ENCODE data around the gene RPS6KA4. TPM values are rescaled to one million over a fixed set of nuclear protein-coding genes. Genes with fewer than 3 reads are reported as not detected.
A peak's percentile ranks its signal among the peaks of the same experiment; 100 is the strongest.

The RPS6KA4 gene
- polyA plus RNA-seq, 3 donors from 2014 or later = 5.0 to 16.7 (median 8.5) TPM

GRCh38 chr11:64384028-64384737 is 25.2 kb downstream of the RPS6KA4 start:
- DNase-seq = no peak
- no peak overlapping the region for H3K4me3 Mint-ChIP-seq
- H3K4me1 Mint-ChIP-seq = peaks cover 13 to 16% of the 10 kb centered on the region in 2 donors
- H3K27ac Mint-ChIP-seq = no peak overlapping the region
- peaks cover 0 to 9% (median 0%) of the 10 kb centered on the region in 3 donors for H3K27me3 Mint-ChIP-seq (ENCODE audit: low read depth in 3 of 3)
- H3K9me3 Mint-ChIP-seq = no peaks in the 10 kb centered on the region
- peaks cover 0 to 2% (median 0%) of the 10 kb centered on the region in 3 donors for H3K36me3 Mint-ChIP-seq

DNA sequence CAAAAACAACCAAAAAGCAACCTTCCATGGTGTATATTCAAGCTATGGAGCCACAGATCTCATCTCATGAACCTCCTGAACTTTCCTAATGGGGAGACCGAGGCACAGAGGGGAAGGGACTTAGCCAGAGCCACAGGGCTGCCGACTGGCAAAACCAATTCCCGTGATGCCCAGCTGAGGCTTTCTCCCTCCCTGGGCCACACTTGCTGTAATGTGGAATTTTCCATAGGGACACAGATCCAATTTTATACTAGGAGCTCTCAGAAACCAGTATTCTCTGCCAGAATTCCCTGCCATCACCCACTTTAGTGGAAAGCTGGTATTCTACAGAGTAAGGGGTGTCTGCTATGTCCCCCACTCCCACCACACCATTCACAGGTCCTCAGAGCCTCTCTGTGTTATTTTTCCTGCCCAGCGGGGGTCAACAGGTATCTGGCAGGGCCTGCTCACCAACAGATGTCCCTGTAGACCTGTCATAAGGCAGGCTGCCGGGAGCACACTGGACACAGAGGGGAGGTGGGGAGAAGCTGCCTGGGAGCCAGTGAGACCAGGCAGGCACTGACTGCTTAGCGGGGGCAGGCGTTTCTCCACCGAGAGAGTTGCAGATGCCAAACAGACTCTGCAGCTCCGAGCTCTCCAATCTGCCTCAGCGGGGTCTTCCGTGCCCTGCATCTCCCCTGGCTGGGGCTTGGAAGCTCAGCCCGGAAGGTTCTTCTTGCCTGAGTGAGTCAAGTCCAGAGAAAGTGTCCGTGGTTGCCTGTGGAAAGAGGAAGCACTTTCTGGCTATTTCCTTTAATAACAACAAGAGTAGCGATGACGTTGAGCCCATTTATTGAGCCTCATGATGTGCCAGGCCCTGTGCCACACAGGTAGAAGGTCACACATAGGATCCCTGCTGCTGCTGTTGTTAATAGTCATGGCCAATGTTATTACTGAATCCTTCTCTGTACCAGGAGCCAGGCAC is 26.3 kb downstream of the RPS6KA4 start:
- no peak overlapping the region for H3K4me3 Mint-ChIP-seq
- no peak for DNase-seq
- peaks cover 23 to 24% of the 10 kb centered on the region in 2 donors for H3K4me1 Mint-ChIP-seq
- peaks cover 0 to 9% (median 1%) of the 10 kb centered on the region in 3 donors for H3K27me3 Mint-ChIP-seq (ENCODE audit: low read depth in 3 of 3)
- peaks cover 0 to 2% (median 0%) of the 10 kb centered on the region in 6 donors for H3K9me3 Mint-ChIP-seq
- H3K36me3 Mint-ChIP-seq = peaks cover 0 to 7% (median 0%) of the 10 kb centered on the region in 3 donors
- peak overlapping the region in 2 of 6 donors; percentile 19 to 56 for H3K27ac Mint-ChIP-seq

- Mint-ChIP-seq H3K27me3 (ENCODE audit: low read depth in 3 of 3) (peaks cover 2 to 9% (median 4%) of the 10 kb centered on the region in 3 donors), H3K27ac (peak overlapping the region in 3 of 6 donors; percentile 3 to 51 (median 19)), H3K36me3 (peaks cover 0 to 7% (median 0%) of the 10 kb centered on the region in 3 donors), H3K4me3 (no peak overlapping the region), H3K4me1 (peaks cover 31 to 33% of the 10 kb centered on the region in 2 donors), H3K9me3 (peaks cover 0 to 2% (median 0%) of the 10 kb centered on the region in 6 donors)
- no peak for DNase-seq
Observed at GRCh38 chr11:64385945-64386704, 27.2 kb downstream of the RPS6KA4 start.

GRCh38 chr11:64387916-64388315 is 29.0 kb downstream of the RPS6KA4 start:
- DNase-seq = no peak
- H3K4me3 Mint-ChIP-seq = no peak overlapping the region
- peaks cover 41 to 42% of the 10 kb centered on the region in 2 donors for H3K4me1 Mint-ChIP-seq
- no peak overlapping the region for H3K27ac Mint-ChIP-seq
- H3K36me3 Mint-ChIP-seq = peaks cover 0 to 7% (median 0%) of the 10 kb centered on the region in 3 donors
- peaks cover 2 to 7% (median 6%) of the 10 kb centered on the region in 3 donors for H3K27me3 Mint-ChIP-seq (ENCODE audit: low read depth in 3 of 3)
- H3K9me3 Mint-ChIP-seq = peaks cover 0 to 2% (median 0%) of the 10 kb centered on the region in 6 donors

DNA sequence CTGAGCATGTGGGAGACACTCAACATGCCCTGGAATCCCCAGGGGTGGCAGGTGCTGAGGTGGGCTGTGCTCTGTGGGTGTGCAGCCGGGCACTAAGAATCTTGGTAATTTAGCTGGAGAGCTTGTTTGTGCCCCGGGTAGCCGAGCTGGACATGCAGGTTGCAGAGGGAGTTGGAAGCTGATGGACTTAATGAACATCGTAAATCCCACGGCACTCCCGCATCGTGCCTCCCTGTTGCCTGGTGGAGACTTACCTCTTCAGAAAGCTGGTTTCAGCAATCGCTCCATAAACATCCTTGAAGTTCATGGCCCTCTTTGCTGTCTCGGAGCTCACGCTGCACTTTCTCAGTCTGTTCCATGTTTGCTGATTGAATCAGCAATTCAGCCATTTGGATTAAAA is 29.9 kb downstream of the RPS6KA4 start:
- Mint-ChIP-seq H3K9me3 (peaks cover 0 to 2% (median 0%) of the 10 kb centered on the region in 6 donors), H3K27ac (no peak overlapping the region), H3K4me3 (no peak overlapping the region), H3K27me3 (ENCODE audit: low read depth in 3 of 3) (peaks cover 2 to 6% (median 3%) of the 10 kb centered on the region in 3 donors), H3K4me1 (peaks cover 41 to 42% of the 10 kb centered on the region in 2 donors), H3K36me3 (peaks cover 0 to 7% (median 0%) of the 10 kb centered on the region in 3 donors)
- no peak for DNase-seq

DNA sequence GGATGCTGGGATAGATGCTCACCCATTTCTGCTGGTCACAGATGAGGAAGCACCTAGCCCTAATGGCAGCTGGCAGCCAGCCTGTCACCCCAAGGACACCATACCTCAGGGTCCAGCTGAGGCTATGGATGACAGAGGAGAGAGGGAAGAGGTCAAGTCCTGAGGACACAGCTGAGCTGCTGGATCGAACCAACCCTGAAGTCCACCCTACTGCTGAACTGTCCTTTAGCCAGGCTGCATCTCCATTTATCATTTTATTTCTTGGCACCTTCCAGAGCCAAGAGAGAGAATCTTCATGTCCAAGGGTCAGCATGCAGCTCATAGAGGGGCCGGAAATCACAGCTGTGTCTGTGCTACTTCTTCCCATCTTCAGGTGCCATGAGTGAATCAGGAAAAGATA is 30.9 kb downstream of the RPS6KA4 start:
- Mint-ChIP-seq H3K27ac (peak overlapping the region in 1 of 6 donors; percentile 55), H3K36me3 (peaks cover 0 to 7% (median 0%) of the 10 kb centered on the region in 3 donors), H3K4me3 (peak overlapping the region in 1 of 5 donors; percentile 25), H3K27me3 (ENCODE audit: low read depth in 3 of 3) (peaks cover 2 to 6% (median 3%) of the 10 kb centered on the region in 3 donors), H3K9me3 (peaks cover 0 to 2% (median 0%) of the 10 kb centered on the region in 6 donors), H3K4me1 (peaks cover 41 to 42% of the 10 kb centered on the region in 2 donors)
- DNase-seq = no peak

- no peak for DNase-seq
- H3K4me3 Mint-ChIP-seq = peak overlapping the region; percentile 40 to 75 (median 74)
- H3K27me3 Mint-ChIP-seq (ENCODE audit: low read depth in 3 of 3) = peaks cover 3 to 9% (median 3%) of the 10 kb centered on the region in 3 donors
- H3K27ac Mint-ChIP-seq = peak overlapping the region in 2 of 6 donors; percentile 43 to 76
- H3K36me3 Mint-ChIP-seq = peaks cover 0 to 7% (median 0%) of the 10 kb centered on the region in 3 donors
- H3K4me1 Mint-ChIP-seq = peaks cover 40 to 41% of the 10 kb centered on the region in 2 donors
- H3K9me3 Mint-ChIP-seq = peaks cover 0 to 2% (median 0%) of the 10 kb centered on the region in 6 donors
Observed at GRCh38 chr11:64390558-64390957, 31.6 kb downstream of the RPS6KA4 start.

- peaks cover 3 to 11% (median 4%) of the 10 kb centered on the region in 3 donors for H3K27me3 Mint-ChIP-seq (ENCODE audit: low read depth in 3 of 3)
- DNase-seq = no peak
- H3K9me3 Mint-ChIP-seq = peaks cover 0 to 2% (median 0%) of the 10 kb centered on the region in 6 donors
- H3K4me1 Mint-ChIP-seq = peaks cover 27 to 32% of the 10 kb centered on the region in 2 donors
- H3K27ac Mint-ChIP-seq = peak overlapping the region in 1 of 6 donors; percentile 16
- H3K4me3 Mint-ChIP-seq = peak overlapping the region in 4 of 5 donors; percentile 21 to 75 (median 56)
- H3K36me3 Mint-ChIP-seq = peaks cover 0 to 7% (median 0%) of the 10 kb centered on the region in 3 donors
Observed at GRCh38 chr11:64391839-64392238, 32.9 kb downstream of the RPS6KA4 start.

DNA sequence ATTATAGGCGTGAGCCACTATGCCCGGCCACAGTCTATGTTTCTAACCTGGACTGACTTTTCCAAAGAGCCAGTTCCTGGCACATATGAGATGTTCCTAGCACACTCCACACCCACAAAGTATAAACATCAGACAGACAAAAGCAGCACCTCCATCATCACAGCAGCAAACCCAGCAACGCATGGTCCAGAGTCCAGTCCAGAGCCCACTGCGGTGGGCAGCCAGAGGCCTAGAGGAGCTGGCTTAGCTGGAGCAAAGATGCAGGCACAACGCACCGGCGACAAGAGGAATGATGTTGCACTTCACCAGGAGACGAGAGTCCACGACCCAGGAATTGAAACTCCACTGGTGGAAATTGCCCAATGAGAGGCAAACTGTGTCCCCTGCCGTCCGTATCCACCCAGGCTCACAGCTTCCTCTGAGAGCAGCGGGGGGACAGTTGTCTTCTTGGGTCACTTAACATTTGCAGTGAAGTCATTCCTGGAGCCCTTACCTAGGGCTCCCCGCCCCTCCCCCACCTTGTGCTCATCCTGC is 36.6 kb downstream of the RPS6KA4 start:
- no peak overlapping the region for H3K4me3 Mint-ChIP-seq
- H3K9me3 Mint-ChIP-seq = no peaks in the 10 kb centered on the region
- H3K4me1 Mint-ChIP-seq = peaks cover 14 to 16% of the 10 kb centered on the region in 2 donors
- no peaks in the 10 kb centered on the region for H3K36me3 Mint-ChIP-seq
- peaks cover 3 to 10% (median 4%) of the 10 kb centered on the region in 3 donors for H3K27me3 Mint-ChIP-seq (ENCODE audit: low read depth in 3 of 3)
- no peak for DNase-seq
- H3K27ac Mint-ChIP-seq = no peak overlapping the region

- DNase-seq = no peak
- Mint-ChIP-seq H3K4me3 (no peak overlapping the region), H3K9me3 (no peaks in the 10 kb centered on the region), H3K36me3 (no peaks in the 10 kb centered on the region), H3K27ac (no peak overlapping the region), H3K27me3 (ENCODE audit: low read depth in 3 of 3) (peaks cover 1 to 9% (median 8%) of the 10 kb centered on the region in 3 donors), H3K4me1 (peaks cover 8 to 11% of the 10 kb centered on the region in 2 donors)
Observed at GRCh38 chr11:64396079-64396591, 37.2 kb downstream of the RPS6KA4 start.

DNA sequence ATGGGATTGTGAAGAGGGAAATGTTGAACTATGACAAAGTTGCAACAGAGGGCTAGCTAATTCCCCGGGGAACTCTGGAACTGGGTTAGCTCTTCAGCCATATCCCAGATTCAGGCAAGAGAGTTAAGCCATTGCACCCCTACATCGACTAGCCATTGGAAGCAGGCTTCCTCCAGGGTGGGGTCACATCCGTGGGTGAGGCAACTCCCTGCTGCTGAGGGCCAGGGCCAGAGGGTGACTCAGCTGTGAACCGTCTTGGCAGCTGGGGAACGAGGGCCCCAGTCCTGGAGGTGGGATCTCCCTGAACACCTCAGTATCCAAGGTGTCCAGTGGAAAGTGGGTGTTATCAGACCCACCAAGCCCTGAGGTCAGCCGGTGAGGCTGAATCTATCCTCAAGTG is 41.1 kb downstream of the RPS6KA4 start:
- Mint-ChIP-seq H3K27me3 (ENCODE audit: low read depth in 3 of 3) (peaks cover 0 to 5% (median 5%) of the 10 kb centered on the region in 3 donors), H3K27ac (no peak overlapping the region), H3K9me3 (no peaks in the 10 kb centered on the region), H3K4me3 (no peak overlapping the region), H3K4me1 (peaks cover 0 to 1% of the 10 kb centered on the region in 2 donors), H3K36me3 (no peaks in the 10 kb centered on the region)
- DNase-seq = no peak

GRCh38 chr11:64400667-64401066 is 41.7 kb downstream of the RPS6KA4 start:
- Mint-ChIP-seq H3K4me1 (peaks cover 0 to 1% of the 10 kb centered on the region in 2 donors), H3K4me3 (no peak overlapping the region), H3K27me3 (ENCODE audit: low read depth in 3 of 3) (peaks cover 0 to 5% (median 4%) of the 10 kb centered on the region in 3 donors), H3K36me3 (no peaks in the 10 kb centered on the region), H3K27ac (no peak overlapping the region), H3K9me3 (no peaks in the 10 kb centered on the region)
- no peak for DNase-seq
